Measurements from ENCODE around the gene PSMD4.
"Not testable (repeated sequence)": the region's sequence is repeated elsewhere in the genome, so short reads cannot be mapped to it uniquely, and the experiment has no call there.

Gene PSMD4

DNA sequence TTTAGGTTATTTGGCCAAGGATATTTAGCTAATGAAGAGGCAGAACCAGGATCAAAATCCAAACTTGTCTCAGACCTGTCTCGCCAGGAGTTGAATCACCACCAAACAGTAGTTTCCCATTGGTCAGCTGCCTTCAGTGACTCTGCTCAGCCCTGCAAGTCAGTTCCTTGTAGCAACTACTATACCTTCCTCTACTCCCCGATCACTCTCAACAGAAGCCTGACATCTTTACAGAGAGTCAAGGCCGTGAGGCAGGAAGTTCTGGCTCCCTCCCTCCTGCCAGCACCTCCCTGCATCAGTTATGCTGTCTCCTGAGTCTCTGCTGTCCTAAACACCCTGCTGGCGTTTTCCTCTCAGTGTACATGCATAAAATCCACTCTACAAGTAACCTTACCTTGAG lies 13.2 kb downstream of the PSMD4 start:
- TF ChIP-seq CTCF (conservative IDR thresholded peaks at IDR 0.05; ENCODE audit: low read depth, low read length): no peak
- DNase-seq (ENCODE audit: low read depth): no peak

DNA sequence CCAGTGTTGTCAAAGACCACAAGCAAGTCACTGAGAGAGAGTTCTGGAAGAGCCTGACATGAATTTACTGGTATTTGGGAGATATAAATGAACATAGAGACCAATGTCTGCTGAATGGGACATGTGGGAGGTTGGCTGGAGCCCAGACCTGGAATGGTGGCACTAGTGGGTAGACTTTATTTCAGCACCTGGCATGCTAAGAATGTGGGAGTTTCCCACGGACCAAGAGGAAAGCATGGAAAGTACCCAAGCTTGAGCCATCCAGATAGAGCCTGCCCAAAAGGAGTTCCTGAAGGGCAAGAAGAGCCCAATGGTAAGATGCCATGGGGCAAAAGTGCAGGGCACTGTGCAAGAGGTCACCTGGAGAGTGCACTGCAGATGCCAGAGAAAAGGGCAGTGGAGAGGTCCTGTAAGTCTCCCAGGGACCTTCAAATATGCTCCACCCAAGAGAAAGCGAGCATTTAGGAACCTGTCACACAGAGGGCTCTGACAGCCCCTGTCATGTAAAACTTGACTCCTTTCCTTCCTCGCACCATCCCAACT lies 19.5 kb downstream of the PSMD4 start:
- no peak for TF ChIP-seq CTCF (conservative IDR thresholded peaks at IDR 0.05; ENCODE audit: low read depth, low read length)
- H3K4me3 ChIP-seq (ENCODE audit: low read depth, low read length): no peak overlapping the region
- no peak for DNase-seq (ENCODE audit: low read depth)

More for the DNA sequence above, 13.2 kb downstream of the PSMD4 start:
- no peak overlapping the region for H3K4me3 ChIP-seq (ENCODE audit: low read depth, low read length)

GRCh38 chr1:151275341-151275740 lies 20.8 kb downstream of the PSMD4 start:
- not testable (repeated sequence) for DNase-seq (ENCODE audit: low read depth); H3K4me3 ChIP-seq (ENCODE audit: low read depth, low read length)

DNA sequence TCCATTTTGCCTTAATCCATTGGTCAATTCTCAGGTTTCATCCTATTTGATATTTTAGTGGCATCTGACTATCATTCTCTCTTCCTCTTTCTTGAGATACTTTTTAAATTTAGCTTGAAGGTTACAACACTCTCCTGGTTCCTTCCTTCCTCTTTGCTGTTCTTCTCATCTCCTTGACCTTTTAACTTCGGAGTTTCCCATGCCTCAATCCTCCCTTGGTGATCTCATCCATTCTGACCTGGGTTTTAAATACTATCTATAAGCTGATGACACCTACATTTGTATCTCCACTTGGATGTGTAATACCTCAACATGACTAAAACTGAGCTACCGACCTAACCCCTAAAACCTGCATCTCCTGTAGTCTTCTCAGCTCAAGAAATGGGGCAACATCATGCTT lies 22.7 kb downstream of the PSMD4 start:
- no peak for TF ChIP-seq CTCF (conservative IDR thresholded peaks at IDR 0.05; ENCODE audit: low read depth, low read length)
- H3K4me3 ChIP-seq (ENCODE audit: low read depth, low read length): no peak overlapping the region
- DNase-seq (ENCODE audit: low read depth): no peak

DNA sequence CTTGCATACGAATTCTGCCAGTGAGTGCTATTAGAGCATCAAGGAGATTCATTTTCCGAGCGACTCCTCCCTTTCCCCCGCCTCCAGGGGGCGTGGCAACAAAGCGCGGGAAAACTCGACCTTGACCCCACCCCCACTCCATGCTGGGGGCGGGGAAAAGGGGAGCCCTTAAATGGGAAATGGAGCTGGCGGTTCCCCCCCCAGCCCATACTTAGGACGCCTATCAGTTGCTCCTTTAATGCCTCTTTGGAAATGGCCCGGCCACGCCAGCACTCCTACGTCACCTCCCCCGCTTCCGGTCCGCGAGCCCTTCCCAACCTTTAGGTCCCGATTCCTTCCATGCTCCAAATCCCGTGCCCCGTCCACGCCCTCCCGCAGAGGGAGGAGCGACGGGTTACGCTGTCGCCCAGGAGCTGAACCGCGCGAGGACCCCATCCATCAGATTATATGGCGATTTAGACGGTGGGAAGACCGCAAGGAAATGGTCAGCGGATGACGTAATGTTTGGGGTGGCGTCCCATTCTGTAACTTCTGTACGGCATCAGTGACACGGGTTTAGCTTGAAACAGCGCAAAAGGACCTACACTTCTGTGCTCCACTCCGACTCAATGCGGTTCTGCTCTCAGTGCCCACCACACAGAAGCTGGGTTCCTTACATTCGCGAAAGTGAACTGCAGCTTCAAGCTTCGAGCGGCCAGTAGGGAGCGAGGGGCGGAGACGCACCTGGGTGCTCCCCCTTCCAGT lies 26.9 kb downstream of the PSMD4 start:
- peak; percentile 16 for TF ChIP-seq CTCF (conservative IDR thresholded peaks at IDR 0.05; ENCODE audit: low read depth, low read length)
- DNase-seq (ENCODE audit: low read depth): peak; percentile 99
- peak overlapping the region; percentile 97 for H3K4me3 ChIP-seq (ENCODE audit: low read depth, low read length)

DNA sequence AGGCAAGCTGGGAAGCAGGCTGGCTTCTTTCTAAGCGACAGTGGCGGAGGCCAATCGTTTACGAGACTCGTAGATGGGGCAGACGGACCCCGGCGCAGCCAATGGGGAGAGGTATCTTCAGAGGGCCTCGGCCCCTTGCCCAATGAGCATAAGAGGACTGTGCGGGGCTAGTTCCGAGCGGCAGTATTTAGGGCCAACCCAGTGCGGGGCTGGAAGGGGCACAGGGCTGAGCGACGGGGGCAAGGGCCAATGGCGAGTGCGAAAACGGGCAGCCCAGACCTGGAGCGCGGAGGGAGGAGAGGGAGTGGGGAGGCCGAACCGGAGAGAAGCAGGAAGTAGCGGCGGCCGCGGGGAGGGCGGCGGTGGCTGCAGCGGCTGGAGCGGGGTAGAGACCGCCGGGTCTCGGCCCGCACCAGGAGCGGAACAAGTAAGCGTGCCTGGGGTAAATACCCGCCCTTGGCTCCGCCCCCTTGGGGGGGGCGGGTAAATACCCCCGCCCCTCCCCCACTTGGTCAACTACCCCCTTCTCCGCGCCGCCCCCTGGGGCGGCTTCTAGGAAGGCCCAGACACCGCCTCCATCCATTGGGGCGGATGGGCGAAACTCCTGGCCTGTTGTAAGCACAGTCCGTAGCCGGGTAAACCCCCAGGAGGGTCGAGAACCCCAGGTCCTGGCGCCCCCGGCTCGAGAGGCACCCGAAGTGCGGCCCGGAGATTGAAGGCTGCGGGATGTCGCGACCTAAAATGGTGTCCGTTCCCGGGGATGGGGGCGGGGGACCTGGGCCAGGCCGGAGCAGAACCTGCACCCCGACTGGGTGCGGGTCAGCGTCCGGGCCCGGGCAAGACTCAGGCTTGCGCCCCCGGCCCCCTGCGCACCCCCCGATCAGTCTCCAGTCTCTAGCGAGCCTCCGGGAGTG lies 27.7 kb downstream of the PSMD4 start, which contains the start of gene ZNF687:
Gene ZNF687, plus strand, starts transcription at position 331 of the 914 bp plus-strand sequence. CDS start 3,993 bp downstream, outside the sequence.
- H3K4me3 ChIP-seq (ENCODE audit: low read depth, low read length): peak within 1 kb of the TSS; percentile 97
- DNase-seq (ENCODE audit: low read depth): peak; percentile 100
- TF ChIP-seq CTCF (conservative IDR thresholded peaks at IDR 0.05; ENCODE audit: low read depth, low read length): no peak

Measured in choroid plexus epithelial cell (primary cell).